AG04449 (cell line): ENCODE data around the gene SASH3.
A peak's percentile ranks its signal among the peaks of the same experiment; 100 is the strongest.

Experiments
- CTCF ChIA-PET: fragments of 350-600 bp; formaldehyde crosslinking; extraction: SDS; loops from one replicate; lab custom pipeline; 2021; ENCODE audit warnings: antibody characterized with exemption; lab: Yijun Ruan, JAX
- POLR2A ChIA-PET: fragments of 400-600, 350-600 bp; formaldehyde crosslinking; extraction: SDS; loops from one replicate; lab custom pipeline; 2020; ENCODE audit warnings: antibody characterized with exemption, inconsistent platforms; lab: Yijun Ruan, JAX
- DNase-seq: peaks from one replicate; pipeline ENCODE4 v3.0.0-alpha.2; 2010; ENCODE audit warnings: low read depth, low spot score
- H3K4me3 ChIP-seq: 2 replicates; pipeline ENCODE4 v1.5.1; 2011; ENCODE audit warnings: low read depth, mild to moderate bottlenecking, control low read depth, low read length
- TF ChIP-seq, protein P1 (sequence below): IDR thresholded peaks from one replicate; pipeline ENCODE4 v1.5.1; 2011; ENCODE audit warnings: mild to moderate bottlenecking, moderate library complexity, low read length, control low read depth, inconsistent platforms; ENCODE audit not compliant: insufficient read depth; ENCODE audit errors: missing control alignments

SASH3 gene

DNA sequence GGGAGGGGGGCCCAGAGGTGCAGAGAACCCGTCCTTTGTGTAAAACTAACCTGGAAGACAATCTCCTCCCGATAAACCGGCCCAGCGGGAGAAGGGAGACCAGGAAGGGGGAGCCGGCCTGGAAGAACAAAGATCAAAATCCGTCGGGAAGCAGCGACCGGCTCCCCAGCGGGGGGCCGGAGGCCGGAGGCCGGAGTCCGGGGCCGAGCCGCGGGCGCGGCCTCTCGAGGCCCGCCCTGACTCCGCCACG lies 63.4 kb downstream of the SASH3 start:
- ChIA-PET POLR2A (no interaction called here), CTCF (no interaction called here)
- peak overlapping the region; percentile 72 for H3K4me3 ChIP-seq
- TF ChIP-seq, protein P1, sequence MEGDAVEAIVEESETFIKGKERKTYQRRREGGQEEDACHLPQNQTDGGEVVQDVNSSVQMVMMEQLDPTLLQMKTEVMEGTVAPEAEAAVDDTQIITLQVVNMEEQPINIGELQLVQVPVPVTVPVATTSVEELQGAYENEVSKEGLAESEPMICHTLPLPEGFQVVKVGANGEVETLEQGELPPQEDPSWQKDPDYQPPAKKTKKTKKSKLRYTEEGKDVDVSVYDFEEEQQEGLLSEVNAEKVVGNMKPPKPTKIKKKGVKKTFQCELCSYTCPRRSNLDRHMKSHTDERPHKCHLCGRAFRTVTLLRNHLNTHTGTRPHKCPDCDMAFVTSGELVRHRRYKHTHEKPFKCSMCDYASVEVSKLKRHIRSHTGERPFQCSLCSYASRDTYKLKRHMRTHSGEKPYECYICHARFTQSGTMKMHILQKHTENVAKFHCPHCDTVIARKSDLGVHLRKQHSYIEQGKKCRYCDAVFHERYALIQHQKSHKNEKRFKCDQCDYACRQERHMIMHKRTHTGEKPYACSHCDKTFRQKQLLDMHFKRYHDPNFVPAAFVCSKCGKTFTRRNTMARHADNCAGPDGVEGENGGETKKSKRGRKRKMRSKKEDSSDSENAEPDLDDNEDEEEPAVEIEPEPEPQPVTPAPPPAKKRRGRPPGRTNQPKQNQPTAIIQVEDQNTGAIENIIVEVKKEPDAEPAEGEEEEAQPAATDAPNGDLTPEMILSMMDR, result no peak
- no peak for DNase-seq

DNA sequence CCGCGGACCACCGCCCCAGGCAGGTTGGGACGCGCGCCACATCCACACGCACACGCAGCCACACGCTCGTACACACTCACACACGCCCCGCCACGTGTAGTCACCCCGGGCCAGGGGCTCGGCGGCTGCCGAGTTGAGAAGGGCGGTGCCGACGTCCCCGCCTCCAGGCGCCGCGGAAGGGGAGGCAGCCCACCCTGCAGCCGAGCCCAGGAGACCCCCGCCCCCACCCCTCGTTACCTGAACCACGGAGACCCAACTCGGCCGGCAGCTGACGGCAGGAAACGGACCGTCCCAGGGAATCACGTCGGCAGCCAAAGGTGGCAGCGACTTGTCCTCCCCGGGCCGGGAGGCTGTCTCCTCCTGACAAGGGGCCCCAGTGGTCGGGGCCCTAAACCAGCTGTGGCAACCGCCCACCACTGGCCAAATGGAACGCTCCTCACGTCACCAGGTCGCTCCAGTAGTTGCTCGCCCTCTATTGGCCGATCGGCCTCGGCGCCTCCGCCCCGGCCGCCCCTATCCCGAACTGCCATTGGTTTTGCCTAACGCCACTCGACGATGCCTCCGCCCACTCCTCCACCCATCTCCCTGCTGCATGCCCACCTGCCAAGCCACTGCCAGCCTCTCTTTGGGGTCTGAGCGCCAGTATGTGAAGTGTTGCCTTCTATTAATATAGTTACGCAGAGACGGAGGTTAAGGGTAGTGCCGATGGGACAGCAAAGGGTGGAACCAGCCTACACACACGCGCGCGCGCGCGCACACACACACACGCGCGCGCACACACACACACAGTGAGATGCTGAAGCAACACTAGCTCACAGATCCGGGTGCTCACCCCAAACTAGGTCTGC lies 63.9 kb downstream of the SASH3 start, which contains the start of gene ZDHHC9:
Gene ZDHHC9, minus strand, starts transcription at position 428 of the 848 bp plus-strand sequence. CDS start 1,941 bp downstream, outside the sequence.
- CTCF ChIA-PET, result no interaction called here
- TF ChIP-seq, protein P1, result no peak
- peak; percentile 37 for DNase-seq
- POLR2A ChIA-PET, result no interaction called here
- H3K4me3 ChIP-seq, result peak within 1 kb of the TSS; percentile 72
